Neural crest cell (in vitro differentiated cells): ENCODE data around the gene ULK4. TPM values are rescaled to one million over a fixed set of nuclear protein-coding genes. Genes with fewer than 3 reads are reported as not detected.

Experiments used
- DNase-seq: peaks from one replicate; pipeline ENCODE4 v3.0.0; 2021; ENCODE audit warnings: low read depth, mixed read lengths, low spot score
- H3K27ac Mint-ChIP-seq: one replicate; pipeline ENCODE4 v1.8.0; 2021; ENCODE audit warnings: mild to moderate bottlenecking, mixed read lengths; ENCODE audit not compliant: unreplicated experiment
- H3K27me3 Mint-ChIP-seq: 2 replicates; pipeline ENCODE4 v1.8.0; 2021; ENCODE audit warnings: low read depth, mild to moderate bottlenecking, mixed read lengths
- H3K36me3 Mint-ChIP-seq: 2 replicates; pipeline ENCODE4 v1.8.0; 2021; ENCODE audit warnings: low read depth, mild to moderate bottlenecking, mixed read lengths
- H3K4me1 Mint-ChIP-seq: 2 replicates; pipeline ENCODE4 v1.8.0; 2021; ENCODE audit warnings: mixed read lengths
- H3K4me3 Mint-ChIP-seq: one replicate; pipeline ENCODE4 v1.8.0; 2021; ENCODE audit warnings: mild to moderate bottlenecking, mixed read lengths
- H3K9me3 Mint-ChIP-seq: 2 replicates; pipeline ENCODE4 v1.8.0; 2021; ENCODE audit warnings: mixed read lengths
- total RNA-seq: library from RNA; stranded (reverse); gene quantifications from 2 replicates; pipeline ENCODE4 v1.2.1, GENCODE V29; 2021
- TF ChIP-seq, protein P1 (sequence below): fragments of 200-600 bp; sonication (generic); conservative IDR thresholded peaks from 2 replicates; pipeline ENCODE4 v1.5.0; 2021; ENCODE audit warnings: antibody characterized with exemption, mild to moderate bottlenecking

The ULK4 gene
- total RNA-seq, 1 donor from 2014 or later: 10.2 TPM

DNA sequence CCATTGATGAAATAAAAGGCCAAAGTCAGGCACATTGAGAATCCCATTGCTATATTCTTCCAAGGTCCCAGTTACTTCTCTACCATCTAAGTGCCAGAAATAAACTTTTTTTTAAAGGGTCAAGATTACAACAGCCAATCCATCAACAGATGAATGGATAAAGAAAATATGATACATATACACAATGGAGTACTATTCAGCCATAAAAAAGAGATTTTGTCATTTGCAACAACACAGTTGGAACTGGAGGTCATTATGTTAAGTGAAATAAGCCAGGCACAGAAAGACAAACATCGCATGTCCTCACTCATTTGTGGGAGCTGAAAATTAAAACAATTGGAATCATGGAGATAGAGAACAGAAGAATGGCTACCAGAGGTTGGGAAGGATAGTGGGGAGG, 25.5 kb downstream of the ULK4 start:
- Mint-ChIP-seq H3K4me3 (no peak overlapping the region), H3K27ac (no peak overlapping the region)
- TF ChIP-seq, protein P1, sequence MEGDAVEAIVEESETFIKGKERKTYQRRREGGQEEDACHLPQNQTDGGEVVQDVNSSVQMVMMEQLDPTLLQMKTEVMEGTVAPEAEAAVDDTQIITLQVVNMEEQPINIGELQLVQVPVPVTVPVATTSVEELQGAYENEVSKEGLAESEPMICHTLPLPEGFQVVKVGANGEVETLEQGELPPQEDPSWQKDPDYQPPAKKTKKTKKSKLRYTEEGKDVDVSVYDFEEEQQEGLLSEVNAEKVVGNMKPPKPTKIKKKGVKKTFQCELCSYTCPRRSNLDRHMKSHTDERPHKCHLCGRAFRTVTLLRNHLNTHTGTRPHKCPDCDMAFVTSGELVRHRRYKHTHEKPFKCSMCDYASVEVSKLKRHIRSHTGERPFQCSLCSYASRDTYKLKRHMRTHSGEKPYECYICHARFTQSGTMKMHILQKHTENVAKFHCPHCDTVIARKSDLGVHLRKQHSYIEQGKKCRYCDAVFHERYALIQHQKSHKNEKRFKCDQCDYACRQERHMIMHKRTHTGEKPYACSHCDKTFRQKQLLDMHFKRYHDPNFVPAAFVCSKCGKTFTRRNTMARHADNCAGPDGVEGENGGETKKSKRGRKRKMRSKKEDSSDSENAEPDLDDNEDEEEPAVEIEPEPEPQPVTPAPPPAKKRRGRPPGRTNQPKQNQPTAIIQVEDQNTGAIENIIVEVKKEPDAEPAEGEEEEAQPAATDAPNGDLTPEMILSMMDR: no peak

DNA sequence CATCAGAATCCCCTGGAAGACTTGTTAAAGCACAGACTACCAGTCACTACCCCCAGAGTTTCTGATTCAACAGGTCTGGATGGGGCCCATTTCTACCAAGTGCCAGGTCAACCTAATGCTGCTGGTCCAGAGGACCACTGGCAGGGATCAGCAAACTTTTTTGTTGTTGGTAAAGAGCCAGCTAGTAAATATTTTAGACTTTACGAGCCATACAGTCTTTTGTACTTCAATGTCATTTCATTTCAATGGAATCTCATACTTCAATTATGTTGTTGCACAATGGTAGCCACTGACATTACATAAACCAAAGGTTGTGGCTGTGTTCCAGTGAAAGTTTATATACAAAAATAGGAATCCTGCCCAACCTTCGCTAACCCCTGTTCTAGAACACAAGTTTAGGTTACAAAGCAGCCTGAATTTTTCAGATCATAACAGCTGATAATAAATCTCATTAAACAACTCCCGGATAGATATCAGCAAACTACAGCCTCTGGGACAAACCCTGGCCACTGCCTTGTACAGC, 28.7 kb downstream of the ULK4 start:
- no peak overlapping the region for H3K4me3 Mint-ChIP-seq
- no peaks in the 10 kb centered on the region for H3K4me1 Mint-ChIP-seq
- TF ChIP-seq, protein P1: no peak
- peaks cover 28% of the 10 kb centered on the region for H3K36me3 Mint-ChIP-seq
- H3K27me3 Mint-ChIP-seq: no peaks in the 10 kb centered on the region
- H3K27ac Mint-ChIP-seq: no peak overlapping the region
- no peak for DNase-seq
- no peaks in the 10 kb centered on the region for H3K9me3 Mint-ChIP-seq

More for the DNA sequence above, 25.5 kb downstream of the ULK4 start:
- H3K9me3 Mint-ChIP-seq: no peaks in the 10 kb centered on the region
- H3K36me3 Mint-ChIP-seq: peaks cover 12% of the 10 kb centered on the region
- H3K27me3 Mint-ChIP-seq: no peaks in the 10 kb centered on the region
- DNase-seq: no peak
- H3K4me1 Mint-ChIP-seq: no peaks in the 10 kb centered on the region

DNA sequence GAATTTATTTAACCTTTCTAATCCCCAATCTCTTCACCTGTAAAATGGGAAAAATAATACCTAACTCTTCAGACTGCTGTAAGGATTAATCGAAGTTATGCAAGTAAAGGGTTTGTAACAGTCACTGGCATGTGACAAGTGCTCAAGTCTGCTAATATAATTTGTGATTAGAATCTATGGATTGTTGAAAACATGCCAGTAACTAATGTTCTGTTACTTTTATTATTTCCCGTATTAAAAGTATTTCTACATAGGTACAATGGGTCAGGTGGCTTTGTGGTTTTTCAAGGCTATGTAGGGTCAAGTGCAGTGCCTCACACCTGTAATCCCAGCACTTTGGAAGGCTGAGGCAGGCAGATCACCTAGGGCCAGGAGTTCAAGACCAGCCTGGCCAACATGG, 29.4 kb downstream of the ULK4 start:
- H3K4me1 Mint-ChIP-seq: no peaks in the 10 kb centered on the region
- TF ChIP-seq, protein P1: no peak
- no peak overlapping the region for H3K27ac Mint-ChIP-seq

DNA sequence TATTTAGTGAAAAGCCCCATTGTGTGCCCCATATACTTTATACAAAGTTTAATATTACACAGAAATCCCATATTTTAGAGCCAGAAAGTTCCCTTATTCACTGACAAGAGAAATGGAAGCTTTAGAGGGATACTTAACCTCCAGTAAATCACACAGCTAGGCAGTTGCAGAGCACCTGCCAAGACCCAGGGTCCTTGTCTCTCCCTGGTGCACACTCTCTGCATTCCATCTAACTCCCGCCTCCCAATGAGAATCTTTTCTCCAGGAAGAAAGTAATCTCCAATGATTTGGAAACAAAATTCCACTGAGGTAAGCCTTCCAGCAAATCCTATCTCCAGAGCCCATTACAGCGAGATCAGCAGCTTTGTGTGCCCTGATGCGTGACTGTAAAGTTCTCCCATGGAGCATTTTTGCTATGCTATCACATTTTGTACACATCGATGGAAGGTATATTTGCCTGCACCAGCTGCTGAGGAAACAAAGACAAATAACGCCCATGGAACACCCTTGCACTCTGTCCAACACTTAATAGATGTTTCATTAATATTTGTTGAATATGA, 41.4 kb downstream of the ULK4 start:
- Mint-ChIP-seq H3K36me3 (no peaks in the 10 kb centered on the region), H3K4me1 (no peaks in the 10 kb centered on the region), H3K27ac (no peak overlapping the region), H3K9me3 (no peaks in the 10 kb centered on the region), H3K4me3 (no peak overlapping the region), H3K27me3 (no peaks in the 10 kb centered on the region)
- DNase-seq: no peak
- TF ChIP-seq, protein P1: no peak

More for the DNA sequence above, 29.4 kb downstream of the ULK4 start:
- DNase-seq: no peak
- Mint-ChIP-seq H3K4me3 (no peak overlapping the region), H3K9me3 (no peaks in the 10 kb centered on the region), H3K27me3 (no peaks in the 10 kb centered on the region), H3K36me3 (peaks cover 33% of the 10 kb centered on the region)

DNA sequence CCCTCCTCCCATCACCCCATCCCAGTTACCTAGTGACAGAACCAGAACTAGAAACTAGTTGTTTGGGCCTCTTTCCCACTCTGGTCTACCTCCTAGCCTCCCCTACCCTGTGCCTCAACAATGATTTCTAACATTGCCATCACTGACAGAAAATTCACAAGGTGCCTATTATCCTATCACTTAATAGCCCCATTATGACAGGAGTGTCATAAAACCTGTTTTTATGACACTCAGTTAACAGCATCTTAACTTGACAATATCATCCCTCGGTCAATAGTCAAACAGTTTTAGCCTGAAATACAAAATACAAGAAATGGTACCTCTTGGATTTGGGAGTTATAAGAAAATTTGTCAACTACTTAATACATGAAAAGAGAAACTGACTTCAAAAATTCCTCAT, 46.5 kb downstream of the ULK4 start:
- DNase-seq: no peak
- Mint-ChIP-seq H3K4me3 (no peak overlapping the region), H3K27me3 (no peaks in the 10 kb centered on the region), H3K36me3 (peaks cover 2% of the 10 kb centered on the region), H3K9me3 (no peaks in the 10 kb centered on the region), H3K27ac (no peak overlapping the region), H3K4me1 (no peaks in the 10 kb centered on the region)
- TF ChIP-seq, protein P1: no peak
